ENCODE measurements around the gene DLG5. TPM values are rescaled to one million over a fixed set of nuclear protein-coding genes. Genes with fewer than 3 reads are reported as not detected.

Gene DLG5
- total RNA-seq, 1 experiment from 2014 or later, result 0.19 TPM

- no peaks in the 10 kb centered on the region for H4K20me1 ChIP-seq (ENCODE audit: insufficient read depth, low read depth, low read length)
- H3K27ac ChIP-seq (ENCODE audit: low read length), result no peak overlapping the region
- H3K79me2 ChIP-seq (ENCODE audit: low read length), result no peaks in the 10 kb centered on the region
- H3K9me2 ChIP-seq (replicated peaks; ENCODE audit: insufficient read depth, low read length), result no peaks in the 10 kb centered on the region
- H3K27me3 ChIP-seq (ENCODE audit: low read length), result no peaks in the 10 kb centered on the region
- no peaks in the 10 kb centered on the region for H3K36me3 ChIP-seq (ENCODE audit: insufficient read depth, low read length)
- no peak overlapping the region for H3K4me3 ChIP-seq (ENCODE audit: low read length)
- DNase-seq, result no peak
- no peaks in the 10 kb centered on the region for H3K4me1 ChIP-seq (ENCODE audit: low read length)
- H3K9me3 ChIP-seq (ENCODE audit: low read length), result no peaks in the 10 kb centered on the region
- no peak overlapping the region for H3K4me2 ChIP-seq (ENCODE audit: low read depth, low read length, poor library complexity, severe bottlenecking)
- H2AFZ ChIP-seq (ENCODE audit: low read length), result no peak overlapping the region
- H3K9ac ChIP-seq (ENCODE audit: low read length), result no peak overlapping the region
These were observed 182.3 kb downstream of the DLG5 start for GRCh38 chr10:77744245-77744644.

- Histone ChIP-seq H3K4me2 (ENCODE audit: low read depth, low read length, poor library complexity, severe bottlenecking) (no peak overlapping the region), H3K79me2 (ENCODE audit: low read length) (no peaks in the 10 kb centered on the region), H2AFZ (ENCODE audit: low read length) (no peak overlapping the region), H3K4me3 (ENCODE audit: low read length) (no peak overlapping the region), H3K27ac (ENCODE audit: low read length) (no peak overlapping the region), H3K4me1 (ENCODE audit: low read length) (no peaks in the 10 kb centered on the region), H3K9me3 (ENCODE audit: low read length) (no peaks in the 10 kb centered on the region), H3K27me3 (ENCODE audit: low read length) (no peaks in the 10 kb centered on the region), H3K9me2 (replicated peaks; ENCODE audit: insufficient read depth, low read length) (no peaks in the 10 kb centered on the region), H3K36me3 (ENCODE audit: insufficient read depth, low read length) (no peaks in the 10 kb centered on the region), H4K20me1 (ENCODE audit: insufficient read depth, low read depth, low read length) (no peaks in the 10 kb centered on the region), H3K9ac (ENCODE audit: low read length) (no peak overlapping the region)
- DNase-seq, result no peak
These were observed 184.4 kb downstream of the DLG5 start for GRCh38 chr10:77742172-77742571.

- Histone ChIP-seq H3K27ac (ENCODE audit: low read length) (no peak overlapping the region), H3K4me3 (ENCODE audit: low read length) (no peak overlapping the region), H3K27me3 (ENCODE audit: low read length) (no peaks in the 10 kb centered on the region), H3K79me2 (ENCODE audit: low read length) (no peaks in the 10 kb centered on the region), H3K9me2 (replicated peaks; ENCODE audit: insufficient read depth, low read length) (no peaks in the 10 kb centered on the region), H3K36me3 (ENCODE audit: insufficient read depth, low read length) (no peaks in the 10 kb centered on the region), H2AFZ (ENCODE audit: low read length) (no peak overlapping the region), H3K9ac (ENCODE audit: low read length) (no peak overlapping the region), H4K20me1 (ENCODE audit: insufficient read depth, low read depth, low read length) (no peaks in the 10 kb centered on the region), H3K9me3 (ENCODE audit: low read length) (no peaks in the 10 kb centered on the region), H3K4me1 (ENCODE audit: low read length) (no peaks in the 10 kb centered on the region), H3K4me2 (ENCODE audit: low read depth, low read length, poor library complexity, severe bottlenecking) (no peak overlapping the region)
- DNase-seq, result no peak
These were observed 184.8 kb downstream of the DLG5 start for GRCh38 chr10:77741746-77742145.

Small RNAs within 50 kb of the gene (small RNA-seq; reads per million reads assigned to genes)
- gene RF00017, result not detected
- gene RN7SL284P, result not detected
- 0.16 reads per million for gene RNU6-1266P

Other genes starting within 250 kb of the DLG5 start
- gene POLR3A, start 102.8 kb upstream of the DLG5 start, total RNA-seq (2014; rRNA removed; shearing (Covaris generic); ENCODE audit: low replicate concordance), result 17.7 and 25.5 TPM in 2 replicates
- 2,812 and 3,158 TPM in 2 replicates for gene RPS24, start 107.1 kb upstream of the DLG5 start, total RNA-seq (2014; rRNA removed; shearing (Covaris generic); ENCODE audit: low replicate concordance)